Endothelial cell (in vitro differentiated cells): ENCODE data around the gene B3GAT1. TPM values are rescaled to one million over a fixed set of nuclear protein-coding genes. Genes with fewer than 3 reads are reported as not detected.

Experiments
- DNase-seq: peaks from one replicate; pipeline ENCODE4 v3.0.0; 2021; ENCODE audit warnings: low spot score
- H3K27ac Mint-ChIP-seq: one replicate; pipeline ENCODE4 v1.8.0; 2021; ENCODE audit warnings: mixed read lengths, inconsistent platforms; ENCODE audit not compliant: unreplicated experiment
- H3K27me3 Mint-ChIP-seq: one replicate; pipeline ENCODE4 v1.8.0; 2021; ENCODE audit warnings: mild to moderate bottlenecking, moderate library complexity, mixed read lengths, inconsistent platforms; ENCODE audit not compliant: unreplicated experiment
- H3K36me3 Mint-ChIP-seq: one replicate; pipeline ENCODE4 v1.8.0; 2021; ENCODE audit warnings: mild to moderate bottlenecking, low read depth, mixed read lengths, inconsistent platforms; ENCODE audit not compliant: unreplicated experiment
- H3K4me1 Mint-ChIP-seq: one replicate; pipeline ENCODE4 v1.8.0; 2021; ENCODE audit warnings: mild to moderate bottlenecking, mixed read lengths, inconsistent platforms; ENCODE audit not compliant: unreplicated experiment
- H3K4me3 Mint-ChIP-seq: one replicate; pipeline ENCODE4 v1.8.0; 2021; ENCODE audit warnings: mild to moderate bottlenecking, mixed read lengths, inconsistent platforms; ENCODE audit not compliant: unreplicated experiment
- H3K9me3 Mint-ChIP-seq: one replicate; pipeline ENCODE4 v1.8.0; 2021; ENCODE audit warnings: mixed read lengths, inconsistent platforms; ENCODE audit not compliant: unreplicated experiment
- CTCF ChIP-seq: fragments of 200-600 bp; sonication (generic); IDR thresholded peaks from one replicate; pipeline ENCODE4 v1.5.0; 2021; ENCODE audit warnings: antibody characterized with exemption; ENCODE audit not compliant: unreplicated experiment
- total RNA-seq: library from RNA; stranded (reverse); fragmentation: NEBNext Ultra II Directional; extraction: Animal tissue kit (Norgen Biotek cat#: 25700); gene quantifications from one replicate; pipeline ENCODE4 v1.2.1, GENCODE V29; 2021; ENCODE audit not compliant: unreplicated experiment

The B3GAT1 gene
- total RNA-seq, 1 donor from 2014 or later: 18.2 TPM

- Mint-ChIP-seq H3K36me3 (no peaks in the 10 kb centered on the region), H3K27ac (no peak overlapping the region), H3K9me3 (no peaks in the 10 kb centered on the region), H3K27me3 (peaks cover 11% of the 10 kb centered on the region), H3K4me3 (peak overlapping the region; percentile 28), H3K4me1 (no peaks in the 10 kb centered on the region)
- no peak for TF ChIP-seq CTCF
- no peak for DNase-seq
These were observed 41.3 kb downstream of the B3GAT1 start for GRCh38 chr11:134370526-134371435.

- Mint-ChIP-seq H3K4me1 (no peaks in the 10 kb centered on the region), H3K36me3 (no peaks in the 10 kb centered on the region), H3K27me3 (peaks cover 11% of the 10 kb centered on the region), H3K27ac (no peak overlapping the region), H3K4me3 (no peak overlapping the region), H3K9me3 (no peaks in the 10 kb centered on the region)
- no peak for DNase-seq
- TF ChIP-seq CTCF: no peak
These were observed 42.2 kb downstream of the B3GAT1 start for GRCh38 chr11:134369656-134370525.

GRCh38 chr11:134367781-134368180 is 44.3 kb downstream of the B3GAT1 start:
- no peak overlapping the region for H3K27ac Mint-ChIP-seq
- no peaks in the 10 kb centered on the region for H3K36me3 Mint-ChIP-seq
- no peak for TF ChIP-seq CTCF
- H3K9me3 Mint-ChIP-seq: no peaks in the 10 kb centered on the region
- H3K27me3 Mint-ChIP-seq: peaks cover 11% of the 10 kb centered on the region
- H3K4me1 Mint-ChIP-seq: no peaks in the 10 kb centered on the region
- no peak for DNase-seq
- H3K4me3 Mint-ChIP-seq: no peak overlapping the region

GRCh38 chr11:134366254-134366653 is 45.8 kb downstream of the B3GAT1 start:
- DNase-seq: no peak
- Mint-ChIP-seq H3K27me3 (peaks cover 17% of the 10 kb centered on the region), H3K4me1 (peaks cover 9% of the 10 kb centered on the region), H3K36me3 (no peaks in the 10 kb centered on the region), H3K27ac (no peak overlapping the region), H3K9me3 (no peaks in the 10 kb centered on the region), H3K4me3 (no peak overlapping the region)
- TF ChIP-seq CTCF: no peak
